Sigmoid colon (tissue), 4 donors: ENCODE results near the gene C8A.

Experiments used
- EP300 ChIP-seq, 4 donors: sonication (generic); formaldehyde crosslinking; IDR thresholded peaks; one replicate each; pipeline ENCODE4 v1.6.1; 2017; ENCODE audit warnings: antibody characterized with exemption in 4 of 4
- POLR2A ChIP-seq, 2 donors: fragments of 450-650 bp; IDR thresholded peaks; one replicate each; pipeline ENCODE4 v1.6.1; 2016; ENCODE audit warnings: antibody characterized with exemption in 2 of 2, mild to moderate bottlenecking in 2 of 2, moderate library complexity in 2 of 2
- TF ChIP-seq, protein P1 (sequence below), 4 experiments: fragments of 450-650 bp in 3 of 4; fragments of 200-600 bp in 1 of 4; IDR thresholded peaks; one replicate each; pipeline ENCODE4 v1.5.1; 2016 to 2019; ENCODE audit warnings: antibody characterized with exemption in 4 of 4, mild to moderate bottlenecking in 3 of 4, moderate library complexity in 2 of 4

DNA sequence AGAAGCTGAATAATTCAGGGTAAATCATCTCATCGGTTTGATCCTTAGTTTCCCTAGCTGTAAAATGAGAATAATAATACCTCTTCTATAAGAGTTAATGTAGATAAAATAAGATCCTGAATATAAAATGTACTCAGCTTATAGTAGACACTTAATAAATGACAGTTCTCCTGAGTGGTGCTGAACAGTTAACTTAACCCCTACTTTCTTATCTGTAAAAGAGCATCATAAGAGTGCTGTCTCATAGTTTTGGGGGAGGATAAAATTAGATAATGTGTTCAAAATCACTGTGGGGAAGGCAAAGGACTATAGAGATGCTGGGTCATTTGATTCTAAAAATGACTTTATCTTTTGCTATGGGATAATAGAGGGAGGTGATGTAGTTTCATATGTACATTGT lies 593 bp downstream of the C8A start:
- TF ChIP-seq POLR2A (IDR thresholded peaks at IDR 0.05) = no peak
- TF ChIP-seq, protein P1, sequence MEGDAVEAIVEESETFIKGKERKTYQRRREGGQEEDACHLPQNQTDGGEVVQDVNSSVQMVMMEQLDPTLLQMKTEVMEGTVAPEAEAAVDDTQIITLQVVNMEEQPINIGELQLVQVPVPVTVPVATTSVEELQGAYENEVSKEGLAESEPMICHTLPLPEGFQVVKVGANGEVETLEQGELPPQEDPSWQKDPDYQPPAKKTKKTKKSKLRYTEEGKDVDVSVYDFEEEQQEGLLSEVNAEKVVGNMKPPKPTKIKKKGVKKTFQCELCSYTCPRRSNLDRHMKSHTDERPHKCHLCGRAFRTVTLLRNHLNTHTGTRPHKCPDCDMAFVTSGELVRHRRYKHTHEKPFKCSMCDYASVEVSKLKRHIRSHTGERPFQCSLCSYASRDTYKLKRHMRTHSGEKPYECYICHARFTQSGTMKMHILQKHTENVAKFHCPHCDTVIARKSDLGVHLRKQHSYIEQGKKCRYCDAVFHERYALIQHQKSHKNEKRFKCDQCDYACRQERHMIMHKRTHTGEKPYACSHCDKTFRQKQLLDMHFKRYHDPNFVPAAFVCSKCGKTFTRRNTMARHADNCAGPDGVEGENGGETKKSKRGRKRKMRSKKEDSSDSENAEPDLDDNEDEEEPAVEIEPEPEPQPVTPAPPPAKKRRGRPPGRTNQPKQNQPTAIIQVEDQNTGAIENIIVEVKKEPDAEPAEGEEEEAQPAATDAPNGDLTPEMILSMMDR (IDR thresholded peaks at IDR 0.05) = no peak
- TF ChIP-seq EP300 (IDR thresholded peaks at IDR 0.05) = no peak
